ENCODE measurements around the gene LPIN1.

The LPIN1 gene

GRCh38 chr2:11773747-11774525 is 27.5 kb downstream of the LPIN1 start:
- no peak for DNase-seq (ENCODE audit: low read depth)
- in situ Hi-C loops (cut with HindIII; ENCODE audit: low sequenced_read_pairs): no loop called here
- no peak for TF ChIP-seq CTCF (IDR thresholded peaks at IDR 0.05; ENCODE audit: low read depth, low read length, missing control alignments)
- H3K4me3 ChIP-seq (ENCODE audit: low read depth, low read length): no peak overlapping the region

GRCh38 chr2:11774600-11774999 is 28.2 kb downstream of the LPIN1 start:
- in situ Hi-C loops (cut with HindIII; ENCODE audit: low sequenced_read_pairs): no loop called here
- no peak for DNase-seq (ENCODE audit: low read depth)
- no peak overlapping the region for H3K4me3 ChIP-seq (ENCODE audit: low read depth, low read length)
- no peak for TF ChIP-seq CTCF (IDR thresholded peaks at IDR 0.05; ENCODE audit: low read depth, low read length, missing control alignments)

GRCh38 chr2:11775384-11775783 is 29.0 kb downstream of the LPIN1 start:
- no peak for DNase-seq (ENCODE audit: low read depth)
- no peak overlapping the region for H3K4me3 ChIP-seq (ENCODE audit: low read depth, low read length)
- in situ Hi-C loops (cut with HindIII; ENCODE audit: low sequenced_read_pairs): loop anchor here (25.0 kb wide), 1 partner anchor 88 kb away; no protein-coding TSS in a partner anchor
- no peak for TF ChIP-seq CTCF (IDR thresholded peaks at IDR 0.05; ENCODE audit: low read depth, low read length, missing control alignments)

- DNase-seq (ENCODE audit: low read depth): no peak
- TF ChIP-seq CTCF (IDR thresholded peaks at IDR 0.05; ENCODE audit: low read depth, low read length, missing control alignments): no peak
- in situ Hi-C loops (cut with HindIII; ENCODE audit: low sequenced_read_pairs): loop anchor here (25.0 kb wide), 1 partner anchor 90 kb away; no protein-coding TSS in a partner anchor
- no peak overlapping the region for H3K4me3 ChIP-seq (ENCODE audit: low read depth, low read length)
Observed at GRCh38 chr2:11777066-11777782, 30.8 kb downstream of the LPIN1 start.

GRCh38 chr2:11777886-11778415 is 31.5 kb downstream of the LPIN1 start:
- TF ChIP-seq CTCF (IDR thresholded peaks at IDR 0.05; ENCODE audit: low read depth, low read length, missing control alignments): no peak
- in situ Hi-C loops (cut with HindIII; ENCODE audit: low sequenced_read_pairs): loop anchor here (25.0 kb wide), 1 partner anchor 91 kb away; no protein-coding TSS in a partner anchor
- H3K4me3 ChIP-seq (ENCODE audit: low read depth, low read length): no peak overlapping the region
- DNase-seq (ENCODE audit: low read depth): no peak

- in situ Hi-C loops (cut with HindIII; ENCODE audit: low sequenced_read_pairs): loop anchor here (25.0 kb wide), 1 partner anchor 91 kb away; no protein-coding TSS in a partner anchor
- H3K4me3 ChIP-seq (ENCODE audit: low read depth, low read length): no peak overlapping the region
- TF ChIP-seq CTCF (IDR thresholded peaks at IDR 0.05; ENCODE audit: low read depth, low read length, missing control alignments): no peak
- DNase-seq (ENCODE audit: low read depth): no peak
Observed at GRCh38 chr2:11778416-11778815, 32.0 kb downstream of the LPIN1 start.

Measured in astrocyte of the cerebellum (primary cell).